H9 (cell line): ENCODE measurements around the gene IDUA. TPM values are rescaled to one million over a fixed set of nuclear protein-coding genes. Genes with fewer than 3 reads are reported as not detected.

Source experiments
- DNase-seq: peaks from one replicate; pipeline ENCODE4 v3.0.0-alpha.2; 2017
- H2AFZ ChIP-seq: one replicate; pipeline ENCODE4 v1.6.1; 2013; ENCODE audit warnings: mild to moderate bottlenecking, low read length, control low read depth, moderate library complexity
- H2AK5ac ChIP-seq: 2 replicates; pipeline ENCODE4 v1.6.1; 2013; ENCODE audit warnings: low read length, control low read depth, mixed read lengths; ENCODE audit not compliant: insufficient read length
- H2BK120ac ChIP-seq: one replicate; pipeline ENCODE4 v1.6.1; 2013; ENCODE audit warnings: low read depth, mild to moderate bottlenecking, low read length, control low read depth, inconsistent platforms; ENCODE audit not compliant: poor library complexity, severe bottlenecking
- H2BK12ac ChIP-seq: 2 replicates; pipeline ENCODE4 v1.6.1; 2013; ENCODE audit warnings: low read length, control low read depth, mixed read lengths, low read depth; ENCODE audit not compliant: insufficient read length
- H2BK15ac ChIP-seq: 2 replicates; pipeline ENCODE4 v1.6.1; 2013; ENCODE audit warnings: low read depth, low read length, control low read depth
- H2BK20ac ChIP-seq: one replicate; pipeline ENCODE4 v1.6.1; 2013; ENCODE audit warnings: low read depth, mild to moderate bottlenecking, low read length, control low read depth, inconsistent platforms; ENCODE audit not compliant: poor library complexity, severe bottlenecking
- H2BK5ac ChIP-seq: 2 replicates; pipeline ENCODE4 v1.6.1; 2013; ENCODE audit warnings: low read length, control low read depth, mixed read lengths; ENCODE audit not compliant: insufficient read length
- H3K14ac ChIP-seq: 2 replicates; pipeline ENCODE4 v1.6.1; 2013; ENCODE audit warnings: low read length, control low read depth; ENCODE audit not compliant: insufficient read depth
- H3K18ac ChIP-seq: 2 replicates; pipeline ENCODE4 v1.6.1; 2013; ENCODE audit warnings: low read depth, mild to moderate bottlenecking, mixed read lengths, low read length, control low read depth; ENCODE audit not compliant: insufficient read length
- H3K23ac ChIP-seq: 2 replicates; pipeline ENCODE4 v1.6.1; 2013; ENCODE audit warnings: low read length, control low read depth, mixed read lengths, low read depth; ENCODE audit not compliant: insufficient read length
- H3K23me2 ChIP-seq: 2 replicates; pipeline ENCODE4 v1.6.1; 2013; ENCODE audit warnings: low read depth, mild to moderate bottlenecking, mixed read lengths, low read length, control low read depth; ENCODE audit not compliant: insufficient read length, poor library complexity, severe bottlenecking
- H3K27ac ChIP-seq: 2 replicates; pipeline ENCODE4 v1.5.1; 2013; ENCODE audit warnings: low read length, control low read depth, mixed read lengths, low read depth; ENCODE audit not compliant: insufficient read length
- H3K27me3 ChIP-seq: 2 replicates; pipeline ENCODE4 v1.6.1; 2013; ENCODE audit warnings: low read length, control low read depth, inconsistent platforms; ENCODE audit not compliant: insufficient read depth
- H3K4ac ChIP-seq: 2 replicates; pipeline ENCODE4 v1.6.1; 2013; ENCODE audit warnings: low read depth, mild to moderate bottlenecking, control low read depth, inconsistent platforms, low read length, moderate library complexity
- H3K4me1 ChIP-seq: 2 replicates; pipeline ENCODE4 v1.6.1; 2013; ENCODE audit warnings: low read length, control low read depth, inconsistent platforms; ENCODE audit not compliant: insufficient read depth
- H3K4me2 ChIP-seq: 2 replicates; pipeline ENCODE4 v1.6.1; 2013; ENCODE audit warnings: low read length, control low read depth, mixed read lengths; ENCODE audit not compliant: insufficient read length, insufficient read depth
- H3K56ac ChIP-seq: 2 replicates; pipeline ENCODE4 v1.6.1; 2013; ENCODE audit warnings: low read depth, mild to moderate bottlenecking, mixed read lengths, low read length, control low read depth; ENCODE audit not compliant: insufficient read length
- H3K79me1 ChIP-seq: 2 replicates; pipeline ENCODE4 v1.6.1; 2013; ENCODE audit warnings: low read depth, mild to moderate bottlenecking, moderate library complexity, low read length, control low read depth, inconsistent platforms; ENCODE audit not compliant: insufficient read depth, poor library complexity, severe bottlenecking
- H3K79me2 ChIP-seq: 2 replicates; pipeline ENCODE4 v1.6.1; 2013; ENCODE audit warnings: low read length, control low read depth, inconsistent platforms; ENCODE audit not compliant: insufficient read depth
- H3K9ac ChIP-seq: 2 replicates; pipeline ENCODE4 v1.6.1; 2013; ENCODE audit warnings: low read length, control low read depth, mixed read lengths; ENCODE audit not compliant: insufficient read length; ENCODE audit errors: extremely low read depth
- H3K9me3 ChIP-seq: one replicate; pipeline ENCODE4 v1.6.1; 2013; ENCODE audit warnings: low read depth, low read length, inconsistent platforms; ENCODE audit not compliant: control insufficient read depth
- H3T11ph ChIP-seq: one replicate; pipeline ENCODE4 v1.6.1; 2013; ENCODE audit warnings: mild to moderate bottlenecking, low read length, control low read depth, inconsistent platforms
- H4K20me1 ChIP-seq: one replicate; pipeline ENCODE4 v1.6.1; 2013; ENCODE audit not compliant: control insufficient read depth, insufficient read length, insufficient read depth
- H4K5ac ChIP-seq: 2 replicates; pipeline ENCODE4 v1.6.1; 2013; ENCODE audit warnings: low read depth, mild to moderate bottlenecking, mixed read lengths, low read length, control low read depth; ENCODE audit not compliant: insufficient read length
- H4K8ac ChIP-seq: replicated peaks from 2 replicates; pipeline ENCODE4 v1.6.1; 2013; ENCODE audit warnings: low read length, control low read depth, mixed read lengths, low read depth; ENCODE audit not compliant: insufficient read length
- H4K91ac ChIP-seq: 2 replicates; pipeline ENCODE4 v1.6.1; 2013; ENCODE audit warnings: low read depth, mild to moderate bottlenecking, moderate library complexity, mixed read lengths, low read length, control low read depth; ENCODE audit not compliant: insufficient read length
- H3K27ac Mint-ChIP-seq, 3 experiments: 2 replicates in 2 of 3; 3 replicates in 1 of 3; pipeline ENCODE4 v1.8.0; 2020 to 2021; ENCODE audit warnings: mixed read lengths in 3 of 3, mild to moderate bottlenecking in 1 of 3, moderate library complexity in 1 of 3
- H3K27me3 Mint-ChIP-seq: 2 replicates; pipeline ENCODE4 v1.8.0; 2021; ENCODE audit warnings: low read depth, mild to moderate bottlenecking, moderate library complexity, mixed read lengths
- H3K36me3 Mint-ChIP-seq, 3 experiments: 2 replicates in 2 of 3; 3 replicates in 1 of 3; pipeline ENCODE4 v1.8.0; 2020 to 2021; ENCODE audit warnings: low read depth in 3 of 3, mixed read lengths in 3 of 3; ENCODE audit not compliant: insufficient read depth in 1 of 3
- H3K4me1 Mint-ChIP-seq, 2 experiments: 2 replicates each; pipeline ENCODE4 v1.8.0; 2020; ENCODE audit warnings: mixed read lengths in 2 of 2
- H3K4me3 Mint-ChIP-seq, 2 experiments: 2 replicates in 1 of 2; 3 replicates in 1 of 2; pipeline ENCODE4 v1.8.0; 2020 to 2021; ENCODE audit warnings: mild to moderate bottlenecking in 2 of 2, mixed read lengths in 2 of 2, moderate library complexity in 1 of 2
- H3K9me3 Mint-ChIP-seq, 2 experiments: 2 replicates in 1 of 2; 3 replicates in 1 of 2; pipeline ENCODE4 v1.8.0; 2020; ENCODE audit warnings: mild to moderate bottlenecking in 2 of 2, mixed read lengths in 2 of 2, moderate library complexity in 1 of 2
- WGBS: extraction: QIAGEN DNeasy Blood & Tissue Kit; methylation state at CpG from one replicate; pipeline ENCODE4 v1.1.7; 2013; ENCODE audit warnings: missing lambda C conversion rate, low lambda C conversion rate, mixed read lengths; ENCODE audit not compliant: insufficient read length; ENCODE audit errors: extremely low coverage; 5-methylcytosine and 5-hydroxymethylcytosine counted together
- total RNA-seq: library from RNA; stranded (reverse); gene quantifications from 2 replicates; pipeline ENCODE4 v1.2.1, GENCODE V29; 2021
- TF ChIP-seq, protein P1 (sequence below): fragments of 200-600 bp; sonication (generic); conservative IDR thresholded peaks from 3 replicates; pipeline ENCODE4 v1.8.0; 2021; ENCODE audit warnings: antibody characterized with exemption, mild to moderate bottlenecking

Gene IDUA
- total RNA-seq, 1 experiment from 2014 or later = 14.5 TPM

GRCh38 chr4:1017706-1018105 lies 30.9 kb downstream of the IDUA start:
- H4K20me1 ChIP-seq = no peaks in the 10 kb centered on the region
- no peak overlapping the region for H3T11ph ChIP-seq
- H2AK5ac ChIP-seq = no peak overlapping the region
- no peaks in the 10 kb centered on the region for H3K9me3 ChIP-seq
- no peaks in the 10 kb centered on the region for H3K9me3 Mint-ChIP-seq
- TF ChIP-seq, protein P1, sequence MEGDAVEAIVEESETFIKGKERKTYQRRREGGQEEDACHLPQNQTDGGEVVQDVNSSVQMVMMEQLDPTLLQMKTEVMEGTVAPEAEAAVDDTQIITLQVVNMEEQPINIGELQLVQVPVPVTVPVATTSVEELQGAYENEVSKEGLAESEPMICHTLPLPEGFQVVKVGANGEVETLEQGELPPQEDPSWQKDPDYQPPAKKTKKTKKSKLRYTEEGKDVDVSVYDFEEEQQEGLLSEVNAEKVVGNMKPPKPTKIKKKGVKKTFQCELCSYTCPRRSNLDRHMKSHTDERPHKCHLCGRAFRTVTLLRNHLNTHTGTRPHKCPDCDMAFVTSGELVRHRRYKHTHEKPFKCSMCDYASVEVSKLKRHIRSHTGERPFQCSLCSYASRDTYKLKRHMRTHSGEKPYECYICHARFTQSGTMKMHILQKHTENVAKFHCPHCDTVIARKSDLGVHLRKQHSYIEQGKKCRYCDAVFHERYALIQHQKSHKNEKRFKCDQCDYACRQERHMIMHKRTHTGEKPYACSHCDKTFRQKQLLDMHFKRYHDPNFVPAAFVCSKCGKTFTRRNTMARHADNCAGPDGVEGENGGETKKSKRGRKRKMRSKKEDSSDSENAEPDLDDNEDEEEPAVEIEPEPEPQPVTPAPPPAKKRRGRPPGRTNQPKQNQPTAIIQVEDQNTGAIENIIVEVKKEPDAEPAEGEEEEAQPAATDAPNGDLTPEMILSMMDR = no peak
- H3K23me2 ChIP-seq = no peaks in the 10 kb centered on the region
- no peak for DNase-seq
- H3K4me3 Mint-ChIP-seq = no peak overlapping the region
- H3K56ac ChIP-seq = no peak overlapping the region
- no peak overlapping the region for H4K91ac ChIP-seq
- no peak overlapping the region for H3K18ac ChIP-seq
- H3K4me1 Mint-ChIP-seq = peaks cover 4 to 13% of the 10 kb centered on the region in 2 experiments; a peak in 3 of 4 replicates
- H3K27ac ChIP-seq = no peak overlapping the region
- H2BK20ac ChIP-seq = no peak overlapping the region
- H3K14ac ChIP-seq = no peak overlapping the region; the same call in 1 of the 2 replicates
- H2BK15ac ChIP-seq = no peak overlapping the region
- H2AFZ ChIP-seq = no peak overlapping the region
- no peak overlapping the region for H2BK5ac ChIP-seq
- no peaks in the 10 kb centered on the region; the same call in 1 of the 2 replicates for H3K27me3 Mint-ChIP-seq
- H4K8ac ChIP-seq = no peak overlapping the region
- H3K4me1 ChIP-seq = no peaks in the 10 kb centered on the region; the same call in 1 of the 2 replicates
- H3K9ac ChIP-seq = no peak overlapping the region
- no peak overlapping the region for H3K4me2 ChIP-seq
- H3K4ac ChIP-seq = no peak overlapping the region
- no peaks in the 10 kb centered on the region; the same call in 1 of the 2 replicates for H3K27me3 ChIP-seq
- no peak overlapping the region for H4K5ac ChIP-seq
- no peak overlapping the region for H3K23ac ChIP-seq
- no CpG with 5 or more reads among the region's 15 CpGs for WGBS
- no peak overlapping the region for H2BK12ac ChIP-seq
- H2BK120ac ChIP-seq = no peak overlapping the region
- H3K27ac Mint-ChIP-seq = no peak overlapping the region
- no peaks in the 10 kb centered on the region for H3K79me1 ChIP-seq
- H3K36me3 Mint-ChIP-seq = peaks cover 0 to 4% (median 0%) of the 10 kb centered on the region in 3 experiments; a peak in 2 of 7 replicates
- H3K79me2 ChIP-seq = no peaks in the 10 kb centered on the region
